ENCODE data around the gene RIPOR1. TPM values are rescaled to one million over a fixed set of nuclear protein-coding genes. Genes with fewer than 3 reads are reported as not detected.

Gene RIPOR1
- total RNA-seq, 2 donors from 2014 or later, result 43.9 to 66.9 TPM

GRCh38 chr16:67535201-67535600, 6.6 kb downstream of the RIPOR1 start:
- no peak for DNase-seq (ENCODE audit: low spot score)
- no peaks in the 10 kb centered on the region for H3K27me3 ChIP-seq

GRCh38 chr16:67537270-67537635, 8.6 kb downstream of the RIPOR1 start:
- no peak for DNase-seq (ENCODE audit: low spot score)
- peaks cover 0 to 79% of the 10 kb centered on the region in 2 donors for H3K4me1 ChIP-seq

More at GRCh38 chr16:67535201-67535600, 6.6 kb downstream of the RIPOR1 start:
- peaks cover 0 to 80% of the 10 kb centered on the region in 2 donors for H3K4me1 ChIP-seq
- no peak for TF ChIP-seq CTCF (IDR thresholded peaks at IDR 0.05)
- no peaks in the 10 kb centered on the region for H3K9me3 ChIP-seq
- H3K4me3 ChIP-seq, result no peak overlapping the region
- H3K27ac ChIP-seq, result no peak overlapping the region
- H3K36me3 ChIP-seq, result peaks cover 6% of the 10 kb centered on the region

GRCh38 chr16:67537636-67538591, 9.3 kb downstream of the RIPOR1 start:
- H3K4me3 ChIP-seq, result peak overlapping the region; percentile 61 to 73
- H3K36me3 ChIP-seq, result peaks cover 33% of the 10 kb centered on the region
- H3K9me3 ChIP-seq, result no peaks in the 10 kb centered on the region
- H3K27ac ChIP-seq, result peak overlapping the region; percentile 85 to 89
- no peak for TF ChIP-seq CTCF (IDR thresholded peaks at IDR 0.05)
- no peak for DNase-seq (ENCODE audit: low spot score)
- H3K27me3 ChIP-seq, result no peaks in the 10 kb centered on the region
- H3K4me1 ChIP-seq, result peaks cover 0 to 79% of the 10 kb centered on the region in 2 donors

More at GRCh38 chr16:67537270-67537635, 8.6 kb downstream of the RIPOR1 start:
- no peaks in the 10 kb centered on the region for H3K9me3 ChIP-seq
- H3K27me3 ChIP-seq, result no peaks in the 10 kb centered on the region
- H3K4me3 ChIP-seq, result peak overlapping the region; percentile 61 to 73
- TF ChIP-seq CTCF (IDR thresholded peaks at IDR 0.05), result no peak
- H3K27ac ChIP-seq, result peak overlapping the region; percentile 85 to 89
- H3K36me3 ChIP-seq, result peaks cover 26% of the 10 kb centered on the region

GRCh38 chr16:67538666-67539101, 10.1 kb downstream of the RIPOR1 start:
- Histone ChIP-seq H3K36me3 (peaks cover 41% of the 10 kb centered on the region), H3K4me1 (peaks cover 0 to 75% of the 10 kb centered on the region in 2 donors), H3K27ac (peak overlapping the region; percentile 85 to 89), H3K9me3 (no peaks in the 10 kb centered on the region), H3K4me3 (peak overlapping the region; percentile 61 to 73), H3K27me3 (no peaks in the 10 kb centered on the region)
- TF ChIP-seq CTCF (IDR thresholded peaks at IDR 0.05), result no peak
- DNase-seq (ENCODE audit: low spot score), result no peak

- H3K36me3 ChIP-seq, result peaks cover 47% of the 10 kb centered on the region
- no peak for DNase-seq (ENCODE audit: low spot score)
These were observed 10.6 kb downstream of the RIPOR1 start for GRCh38 chr16:67539271-67539670.

More at GRCh38 chr16:67539271-67539670, 10.6 kb downstream of the RIPOR1 start:
- TF ChIP-seq CTCF (IDR thresholded peaks at IDR 0.05), result no peak
- Histone ChIP-seq H3K27me3 (no peaks in the 10 kb centered on the region), H3K4me3 (no peak overlapping the region), H3K9me3 (no peaks in the 10 kb centered on the region), H3K4me1 (peaks cover 0 to 75% of the 10 kb centered on the region in 2 donors), H3K27ac (no peak overlapping the region)
